T-helper 22 cell (primary cell): ENCODE data around the gene DDX39B.
A peak's percentile ranks its signal among the peaks of the same experiment; 100 is the strongest.
"Not testable (repeated sequence)": the region's sequence is repeated elsewhere in the genome, so short reads cannot be mapped to it uniquely, and the experiment has no call there.

Experiments used
- DNase-seq: peaks from one replicate; pipeline ENCODE4 v3.0.0-alpha.2; 2020; ENCODE audit warnings: low read depth

Gene DDX39B

DNA sequence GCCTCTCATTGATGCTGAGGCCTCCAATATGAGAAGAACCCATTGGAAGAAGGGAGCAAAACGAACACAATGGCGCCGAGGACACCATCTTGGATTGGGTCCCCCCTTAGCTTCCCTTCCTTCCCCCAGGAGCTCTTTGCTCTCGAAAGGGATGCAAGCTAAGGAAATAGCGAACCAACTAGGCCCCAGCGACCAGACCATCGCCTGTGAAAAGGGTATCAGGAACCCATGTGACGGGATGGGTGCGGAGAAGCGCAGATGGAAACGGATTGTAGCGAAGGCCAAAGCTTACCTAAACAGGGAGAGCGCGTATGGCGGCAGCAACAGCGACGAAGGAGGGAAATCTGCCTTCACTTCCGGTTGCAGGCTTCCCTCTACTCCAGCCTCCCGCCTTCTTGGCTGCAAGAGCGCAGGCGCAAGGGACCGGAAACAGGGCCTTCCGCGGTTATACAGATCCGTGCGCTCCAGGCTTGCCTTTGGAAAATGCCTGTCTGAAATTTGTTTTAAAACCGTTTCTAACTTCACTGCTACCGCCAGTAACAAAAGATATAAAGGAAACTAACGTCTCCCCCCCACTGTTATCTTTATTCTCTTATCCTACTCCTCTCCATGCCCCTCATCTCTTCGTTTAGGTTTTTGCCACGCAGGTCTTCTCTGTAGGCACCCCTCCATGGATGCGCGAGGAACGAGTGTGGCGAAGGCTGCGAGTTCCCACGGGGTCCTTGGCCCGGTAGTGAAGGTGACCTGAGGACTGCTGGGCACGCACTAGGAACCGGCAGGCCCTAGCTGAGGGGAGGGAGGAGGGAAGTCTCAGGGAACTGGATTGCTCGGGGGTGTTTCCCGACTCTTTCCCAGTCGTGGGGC is at the start of gene DDX39B:
DDX39B (minus strand) TSS at position 346 of the 864 bp plus-strand sequence. CDS start 1,471 bp downstream, outside the sequence.
- peak; percentile 91 for DNase-seq

DNA sequence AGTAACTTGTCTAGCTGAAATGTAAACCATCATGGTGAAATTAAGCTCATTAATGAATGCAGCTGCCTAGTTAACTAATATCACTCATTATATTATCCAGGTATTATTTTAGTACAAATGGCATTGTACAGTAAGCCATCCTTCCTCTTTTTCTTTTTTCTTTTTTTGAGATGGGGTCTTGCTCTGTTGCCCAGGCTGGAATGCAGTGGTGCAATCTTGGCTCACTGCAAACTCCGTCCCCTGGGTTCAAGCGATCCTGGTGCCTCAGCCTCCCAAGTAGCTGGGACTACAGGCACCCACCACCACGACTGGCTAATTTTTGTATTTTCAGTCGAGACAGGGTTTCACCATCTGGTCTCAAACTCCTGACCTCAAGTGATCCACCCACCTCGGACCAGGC is 48.9 kb upstream of the DDX39B start:
- DNase-seq, result not testable (repeated sequence)

DNA sequence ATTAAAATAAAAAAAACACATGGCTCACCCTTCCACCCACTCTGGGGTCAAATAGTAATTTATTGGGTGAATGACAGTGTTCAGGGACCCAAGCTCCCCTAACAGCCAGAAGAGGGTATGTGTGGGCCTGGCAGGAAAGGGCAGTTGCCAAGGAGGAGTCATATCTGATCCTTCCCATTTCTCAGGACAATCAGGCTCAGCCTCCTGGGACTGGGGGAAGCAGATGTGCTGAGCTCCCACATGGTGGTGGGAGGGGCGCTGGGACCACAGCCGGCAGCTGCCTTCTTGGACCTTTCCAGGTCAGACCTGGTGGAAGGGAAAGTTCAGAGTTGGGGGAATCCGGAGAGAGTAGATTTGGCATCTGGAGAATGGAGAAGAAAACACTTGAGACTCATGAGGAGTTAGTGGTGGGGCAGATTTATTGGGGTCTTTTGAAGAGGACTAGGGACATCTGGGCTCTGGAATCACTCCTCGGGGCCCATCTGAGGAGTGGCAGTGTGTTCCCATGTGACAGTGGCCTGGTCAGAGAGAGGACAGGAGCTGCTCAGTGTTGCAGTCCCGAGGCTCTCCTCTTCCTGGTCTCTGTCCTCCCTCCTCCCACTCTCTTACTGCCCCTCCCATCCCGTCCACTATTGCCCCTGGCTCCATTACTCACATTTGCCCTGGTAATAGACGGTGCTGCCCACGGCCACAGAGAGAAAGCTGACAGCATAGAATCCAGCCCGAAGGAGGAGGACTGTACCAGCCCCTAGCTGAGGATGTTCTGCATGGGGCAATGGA is 47.3 kb upstream of the DDX39B start:
- no peak for DNase-seq

GRCh38 chr6:31587791-31588777 is 46.3 kb upstream of the DDX39B start:
- no peak for DNase-seq

DNA sequence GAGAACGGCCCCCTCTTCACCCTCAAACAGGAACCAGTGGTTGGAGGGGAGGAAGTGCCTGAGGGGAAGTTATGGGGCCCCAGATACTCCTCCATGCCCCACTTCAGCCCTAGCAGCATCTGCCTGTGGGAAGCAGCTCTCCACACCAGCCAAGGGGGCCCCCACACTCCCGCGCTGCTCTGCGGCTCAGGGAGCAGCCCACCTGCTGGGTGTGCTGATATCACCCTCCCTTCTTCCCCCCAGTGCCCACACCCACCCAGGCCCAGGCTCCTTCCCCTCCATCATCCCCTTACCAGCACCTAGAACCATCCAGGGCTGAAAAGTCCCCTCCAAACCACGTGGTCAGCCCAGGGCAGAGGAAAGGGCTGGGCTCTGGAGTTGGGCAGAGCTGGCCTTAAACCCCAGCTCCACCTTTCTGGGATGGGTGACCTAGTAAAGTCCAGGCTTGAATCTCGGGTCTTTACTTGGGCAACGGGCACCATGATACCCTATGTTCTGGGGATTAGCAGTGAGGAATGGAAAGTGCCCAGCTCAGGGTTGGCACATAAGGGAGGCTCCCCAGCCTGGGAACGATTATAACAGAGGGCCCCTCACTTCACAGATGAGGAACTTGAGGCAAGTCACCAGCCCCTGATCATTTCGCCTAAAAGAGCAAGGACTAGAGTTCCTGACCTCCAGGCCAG is 44.9 kb upstream of the DDX39B start:
- DNase-seq, result no peak

DNA sequence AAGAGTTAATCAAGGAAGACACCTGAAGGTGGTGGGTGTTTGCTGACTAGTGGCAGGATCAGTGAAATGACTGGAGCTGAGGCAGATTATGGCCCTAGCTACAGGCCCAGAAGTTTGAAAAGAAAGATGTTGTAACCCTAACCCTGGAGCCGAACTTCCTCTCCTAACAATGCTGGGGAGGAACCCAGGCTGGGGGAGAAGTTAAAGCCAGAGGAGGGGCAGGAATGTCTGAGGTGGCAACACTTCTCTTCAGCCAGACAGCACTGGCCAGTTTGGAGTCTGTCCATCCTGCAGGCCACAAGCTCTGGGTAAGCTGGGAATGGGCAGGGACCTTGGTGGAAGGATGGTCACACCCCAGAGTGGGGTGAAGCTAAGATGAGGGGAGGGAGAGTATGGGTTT is 44.2 kb upstream of the DDX39B start, which contains the start of gene LST1:
LST1 (plus strand) TSS at position 270 of the 400 bp plus-strand sequence. CDS start 1,023 bp downstream, outside the sequence.
- no peak for DNase-seq

DNA sequence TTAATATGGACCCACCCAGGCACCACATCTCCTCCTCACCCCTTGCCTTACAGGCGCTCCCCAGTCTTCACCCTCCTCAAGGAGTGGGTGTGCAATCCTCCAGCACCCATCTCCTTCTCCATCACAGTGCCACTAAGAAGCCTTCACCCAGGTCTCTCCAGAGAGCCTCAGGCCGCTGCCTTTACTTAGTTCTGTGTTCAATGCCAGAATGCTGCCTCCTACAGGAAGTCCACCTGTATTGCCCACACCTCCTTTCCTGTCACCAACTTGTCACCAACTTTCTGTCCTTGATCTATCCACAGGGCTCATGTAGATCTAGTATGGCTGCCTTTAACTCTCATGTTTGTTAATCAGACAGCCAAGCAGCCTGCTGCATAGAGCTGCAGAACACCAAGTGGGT is 43.7 kb upstream of the DDX39B start:
- no peak for DNase-seq

DNA sequence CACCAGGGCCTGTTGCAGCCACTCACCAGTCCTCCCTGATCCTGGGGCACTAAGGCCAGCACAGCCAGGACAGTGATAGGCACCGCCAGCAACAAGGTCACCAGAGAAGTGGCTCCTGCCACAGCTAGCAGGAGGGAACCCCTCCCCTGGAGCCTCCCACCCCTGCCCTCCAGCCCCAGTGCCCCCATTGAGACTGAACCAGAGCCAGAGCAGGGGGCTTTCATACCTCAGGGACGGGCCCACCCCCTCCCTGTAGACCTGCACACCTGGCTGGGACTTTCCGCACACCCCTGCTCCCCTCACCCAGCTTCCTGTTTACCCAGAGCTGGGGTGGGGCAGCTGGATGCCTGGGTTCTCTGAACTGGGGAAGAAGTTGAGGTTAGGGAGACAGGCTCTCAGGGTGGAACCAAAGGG is 40.4 kb upstream of the DDX39B start, which contains the start of gene LTB:
LTB (minus strand) TSS at position 195 of the 414 bp plus-strand sequence; CDS start at position 188, 7 bp downstream.
- peak; percentile 70 for DNase-seq

DNA sequence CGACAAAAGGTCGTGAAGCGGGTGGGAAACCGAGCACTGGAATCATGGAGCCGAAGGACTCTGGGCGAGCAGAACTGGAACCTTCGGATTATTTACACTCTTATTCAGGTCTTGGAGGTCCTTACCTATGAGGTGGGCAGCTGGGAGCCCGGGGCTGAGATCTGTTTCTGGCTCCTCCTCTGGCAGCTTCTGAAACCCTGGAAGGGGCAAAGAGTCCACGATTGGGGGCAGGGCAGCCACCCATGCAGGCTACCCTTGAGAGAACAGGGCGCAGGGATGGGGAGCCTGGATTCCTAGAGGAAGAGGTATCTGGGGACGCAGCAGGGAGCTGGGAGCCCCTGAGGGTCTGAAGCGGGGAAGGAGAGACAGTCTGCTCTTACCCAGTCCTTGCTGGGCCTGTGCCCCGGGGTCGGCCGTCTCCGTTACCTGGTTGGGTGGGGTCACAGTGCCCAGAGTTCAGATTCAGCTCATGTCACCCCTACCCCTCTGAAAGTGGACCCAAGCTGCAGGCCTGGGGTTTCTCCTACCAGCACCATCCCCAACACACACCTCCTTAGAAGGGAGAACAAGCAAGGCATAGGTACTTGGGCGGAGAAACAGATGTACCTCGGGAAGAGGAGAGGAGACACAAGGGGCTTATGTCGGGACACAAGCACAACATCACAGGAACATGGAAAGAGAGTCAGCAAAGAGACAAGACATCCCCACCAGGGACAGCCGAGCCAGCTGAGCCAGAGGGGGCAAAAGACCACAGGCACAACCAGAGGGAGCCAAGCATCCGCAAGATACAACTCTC is 39.8 kb upstream of the DDX39B start:
- DNase-seq, result no peak

DNA sequence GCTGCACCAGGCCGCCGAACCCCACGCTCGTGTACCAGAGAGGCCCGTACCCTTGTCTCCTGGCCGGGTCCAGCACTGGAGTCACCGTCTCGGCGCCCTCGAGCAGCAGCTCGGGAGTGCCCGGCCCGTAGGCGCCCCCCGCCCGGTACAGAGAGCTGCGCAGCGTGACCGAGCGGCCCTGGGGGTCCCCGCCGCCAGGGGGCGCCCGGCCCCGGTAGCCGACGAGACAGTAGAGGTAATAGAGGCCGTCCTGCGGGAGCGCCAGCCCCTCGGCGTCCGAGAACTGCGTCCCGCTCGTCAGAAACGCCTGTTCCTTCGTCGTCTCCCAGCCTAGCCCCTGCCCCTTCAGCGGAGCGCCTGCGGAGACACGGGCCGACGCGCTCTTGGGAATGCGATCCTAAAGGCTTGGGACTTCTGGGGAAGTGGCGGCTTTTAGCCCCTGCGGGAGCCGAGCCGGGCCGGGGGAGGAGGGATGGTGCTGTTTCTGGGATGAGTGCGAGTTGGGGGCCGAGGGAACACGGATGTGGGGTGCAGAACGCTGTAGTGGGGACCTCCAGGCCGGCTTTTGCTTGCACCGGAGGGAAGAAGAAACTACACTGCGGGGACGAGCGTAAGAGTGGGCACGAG is 39.1 kb upstream of the DDX39B start:
- DNase-seq, result peak; percentile 73

DNA sequence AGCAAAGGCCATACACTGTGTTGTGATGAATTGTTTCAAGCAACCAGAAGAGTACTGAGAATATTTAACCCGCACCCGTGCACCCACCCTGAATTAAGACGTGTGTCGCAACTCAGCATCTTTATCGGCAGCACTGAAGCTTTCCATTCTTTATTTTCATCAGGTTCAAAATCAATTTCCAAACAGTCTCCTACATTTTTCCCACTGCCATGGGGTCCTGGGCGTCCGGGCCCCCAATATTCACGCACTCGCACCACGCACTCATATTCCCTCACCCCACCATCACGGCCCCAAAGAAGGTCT is 38.6 kb upstream of the DDX39B start:
- no peak for DNase-seq

GRCh38 chr6:31579546-31580437 is 38.0 kb upstream of the DDX39B start:
- DNase-seq, result no peak

GRCh38 chr6:31579119-31579505 is 37.3 kb upstream of the DDX39B start:
- DNase-seq, result no peak

GRCh38 chr6:31578184-31579118 is 36.6 kb upstream of the DDX39B start:
- no peak for DNase-seq

- DNase-seq, result no peak
Measured at GRCh38 chr6:31577579-31577966, 35.8 kb upstream of the DDX39B start.

DNA sequence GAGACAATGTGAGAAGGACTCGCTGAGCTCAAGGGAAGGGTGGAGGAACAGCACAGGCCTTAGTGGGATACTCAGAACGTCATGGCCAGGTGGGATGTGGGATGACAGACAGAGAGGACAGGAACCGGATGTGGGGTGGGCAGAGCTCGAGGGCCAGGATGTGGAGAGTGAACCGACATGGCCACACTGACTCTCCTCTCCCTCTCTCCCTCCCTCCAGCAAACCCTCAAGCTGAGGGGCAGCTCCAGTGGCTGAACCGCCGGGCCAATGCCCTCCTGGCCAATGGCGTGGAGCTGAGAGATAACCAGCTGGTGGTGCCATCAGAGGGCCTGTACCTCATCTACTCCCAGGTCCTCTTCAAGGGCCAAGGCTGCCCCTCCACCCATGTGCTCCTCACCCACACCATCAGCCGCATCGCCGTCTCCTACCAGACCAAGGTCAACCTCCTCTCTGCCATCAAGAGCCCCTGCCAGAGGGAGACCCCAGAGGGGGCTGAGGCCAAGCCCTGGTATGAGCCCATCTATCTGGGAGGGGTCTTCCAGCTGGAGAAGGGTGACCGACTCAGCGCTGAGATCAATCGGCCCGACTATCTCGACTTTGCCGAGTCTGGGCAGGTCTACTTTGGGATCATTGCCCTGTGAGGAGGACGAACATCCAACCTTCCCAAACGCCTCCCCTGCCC is 35.2 kb upstream of the DDX39B start:
- DNase-seq, result peak; percentile 48
